GM12878 (cell line): ENCODE results near the gene CNIH1. TPM values are rescaled to one million over a fixed set of nuclear protein-coding genes. Genes with fewer than 3 reads are reported as not detected.
A peak's percentile ranks its signal among the peaks of the same experiment; 100 is the strongest.

Experiments used
- BACH1 ChIP-seq: fragments of 450-650 bp; IDR thresholded peaks from 2 replicates; pipeline ENCODE4 v1.6.1; 2017; ENCODE audit warnings: mild to moderate bottlenecking, borderline replicate concordance
- BHLHE40 ChIP-seq, 2 experiments: fragments of 450-650 bp in 1 of 2; IDR thresholded peaks; 2 replicates each; pipeline ENCODE4 v1.6.1; 2011 to 2017; ENCODE audit warnings: low read depth in 2 of 2, borderline replicate concordance in 1 of 2, improper control_type of control experiment in 1 of 2, low read length in 1 of 2, mild to moderate bottlenecking in 1 of 2
- CBFB ChIP-seq: IDR thresholded peaks from 2 replicates; pipeline ENCODE4 v1.6.1; 2016; ENCODE audit warnings: antibody characterized with exemption, low read depth
- ESRRA ChIP-seq: IDR thresholded peaks from 2 replicates; pipeline ENCODE4 v1.6.1; 2012; ENCODE audit warnings: mild to moderate bottlenecking, low read length, improper control_type of control experiment
- IRF4 ChIP-seq: IDR thresholded peaks from 2 replicates; pipeline ENCODE4 v1.6.1; 2011; ENCODE audit warnings: low read depth, low read length
- MTA2 ChIP-seq: fragments of 450-650 bp; IDR thresholded peaks from 2 replicates; pipeline ENCODE4 v1.6.1; 2016; ENCODE audit warnings: low read depth, mild to moderate bottlenecking, moderate library complexity
- NBN ChIP-seq: fragments of 450-650 bp; IDR thresholded peaks from 2 replicates; pipeline ENCODE4 v1.6.1; 2016
- NFYB ChIP-seq: IDR thresholded peaks from 2 replicates; pipeline ENCODE4 v1.6.1; 2011; ENCODE audit warnings: low read depth, mild to moderate bottlenecking, low read length, improper control_type of control experiment, moderate library complexity; ENCODE audit not compliant: insufficient read depth
- NR2F1 ChIP-seq: fragments of 450-650 bp; conservative IDR thresholded peaks from 2 replicates; pipeline ENCODE4 v1.6.1; 2017; ENCODE audit warnings: mild to moderate bottlenecking
- POLR2AphosphoS5 ChIP-seq: IDR thresholded peaks from 2 replicates; pipeline ENCODE4 v1.6.1; 2011; ENCODE audit warnings: mild to moderate bottlenecking, low read length, inconsistent platforms
- SIN3A ChIP-seq: IDR thresholded peaks from 2 replicates; pipeline ENCODE4 v1.6.1; 2012; ENCODE audit warnings: low read depth, low read length, improper control_type of control experiment
- SMAD5 ChIP-seq: IDR thresholded peaks from 2 replicates; pipeline ENCODE4 v1.6.1; 2016; ENCODE audit warnings: antibody characterized with exemption, low read depth
- SREBF2 ChIP-seq: IDR thresholded peaks from 2 replicates; pipeline ENCODE4 v1.6.1; 2012; ENCODE audit warnings: mild to moderate bottlenecking, low read length
- SRF ChIP-seq, 2 experiments: IDR thresholded peaks; 2 replicates each; pipeline ENCODE4 v1.6.1; 2011; ENCODE audit warnings: low read depth in 2 of 2, low read length in 2 of 2, mild to moderate bottlenecking in 1 of 2, moderate library complexity in 1 of 2
- STAT1 ChIP-seq: fragments of 450-650 bp; conservative IDR thresholded peaks from 2 replicates; pipeline ENCODE4 v1.6.1; 2014; ENCODE audit warnings: antibody characterized with exemption, mild to moderate bottlenecking
- TBL1XR1 ChIP-seq: IDR thresholded peaks from 2 replicates; pipeline ENCODE4 v1.6.1; 2012; ENCODE audit warnings: low read depth, low read length, improper control_type of control experiment
- TCF3 ChIP-seq: IDR thresholded peaks from 2 replicates; pipeline ENCODE4 v1.6.1; 2012; ENCODE audit warnings: low read depth, mild to moderate bottlenecking, low read length, borderline replicate concordance; ENCODE audit not compliant: insufficient read depth
- YY1 ChIP-seq: IDR thresholded peaks from 2 replicates; pipeline ENCODE4 v1.6.1; 2011; ENCODE audit warnings: low read depth, mild to moderate bottlenecking, low read length
- ZNF622 ChIP-seq: fragments of 450-650 bp; IDR thresholded peaks from 2 replicates; pipeline ENCODE4 v1.6.1; 2017; ENCODE audit warnings: mild to moderate bottlenecking, inconsistent platforms
- polyA plus RNA-seq, 11 experiments: library from polyadenylated mRNA; depleted of rRNA in 4 of 11; unstranded in 6 of 11; stranded (reverse) in 5 of 11; fragments of >200 nt; fragmentation: Nextera tagmentation in 4 of 11; fragmentation: Illumina TruSeq in 1 of 11; extraction: Ambion mirVana in 4 of 11; extraction: Trizol in 1 of 11; gene quantifications; 1 replicate in 1 of 11; 2 replicates in 10 of 11; pipeline versions ENCODE4 v1.2.1 to v1.2.3, GENCODE V29; 2011 to 2016; ENCODE audit warnings: inconsistent platforms in 2 of 11, missing spikeins in 2 of 11, low read depth in 1 of 11
- total RNA-seq, 4 experiments: library from RNA; depleted of rRNA in 3 of 4; stranded (reverse); fragments of >200 nt in 3 of 4; fragmentation: Illumina TruSeq in 1 of 4; extraction: Trizol in 1 of 4; gene quantifications; 2 replicates each; pipeline versions ENCODE4 v1.2.1 to v1.2.3, GENCODE V29; 2013 to 2021
- TF ChIP-seq, protein P1 (sequence below): IDR thresholded peaks from 2 replicates; pipeline ENCODE4 v1.6.1; 2012; ENCODE audit warnings: low read depth, low read length, improper control_type of control experiment
- TF ChIP-seq, protein P2 (sequence below): fragments of 450-650 bp; IDR thresholded peaks from 2 replicates; pipeline ENCODE4 v1.6.1; 2016; ENCODE audit warnings: mild to moderate bottlenecking
- TF ChIP-seq, protein P3 (sequence below): IDR thresholded peaks from 2 replicates; pipeline ENCODE4 v1.6.1; 2012; ENCODE audit warnings: low read length, inconsistent platforms
- TF ChIP-seq, protein P4 (sequence below): fragments of 450-650 bp; IDR thresholded peaks from 2 replicates; pipeline ENCODE4 v1.6.1; 2017; ENCODE audit warnings: borderline replicate concordance
- TF ChIP-seq, protein P5 (sequence below): fragments of 150-350 bp; IDR thresholded peaks from 2 replicates; pipeline ENCODE4 v1.6.1; 2014; ENCODE audit warnings: mild to moderate bottlenecking, low read depth, low read length

Gene CNIH1
- total and polyA plus RNA-seq, 10 of the 15 experiments (the other 5 are each of a cell fraction or from before 2014, with no cell fraction given), result 48.9 to 274 (median 110) TPM

DNA sequence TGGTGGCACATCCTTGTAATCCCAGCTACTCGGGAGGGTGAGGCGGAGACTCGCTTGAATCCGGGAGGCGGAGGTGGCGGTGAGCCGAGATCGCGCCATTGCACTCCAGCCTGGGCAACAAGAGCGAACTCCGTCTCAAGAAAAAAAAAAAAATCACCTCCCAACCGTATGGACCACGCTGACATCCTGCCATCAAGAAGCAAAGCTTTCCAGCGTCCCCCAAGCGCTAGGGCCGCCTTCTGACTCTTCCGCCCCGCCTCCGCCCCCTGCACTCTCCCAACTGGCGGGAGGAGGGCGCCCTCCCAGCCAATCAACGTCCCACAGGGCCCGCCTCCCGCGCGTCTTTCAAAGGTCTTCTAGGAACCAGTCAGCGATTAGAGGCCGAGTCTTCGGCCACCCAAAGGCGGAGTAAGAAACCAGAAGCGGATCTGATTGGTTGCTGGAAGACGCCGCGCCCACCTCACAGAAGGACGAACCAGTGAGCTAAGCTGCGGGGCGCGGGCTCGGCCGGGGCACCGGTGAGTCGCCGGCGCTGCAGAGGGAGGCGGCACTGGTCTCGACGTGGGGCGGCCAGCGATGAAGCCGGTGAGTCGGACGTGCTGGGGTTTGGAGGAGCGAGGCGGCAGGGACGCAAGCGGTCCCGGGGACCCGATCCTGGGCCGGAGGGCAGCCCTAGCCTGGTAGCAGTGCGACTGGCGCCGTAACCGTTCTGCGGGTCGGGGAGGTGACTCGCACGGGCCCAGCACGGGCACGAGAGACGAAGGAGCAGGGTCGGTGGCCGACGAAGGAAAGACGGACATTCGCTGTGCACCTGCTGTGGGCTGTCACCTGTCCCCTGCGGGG lies 44.5 kb downstream of the CNIH1 start, which contains the start of gene CDKN3 (continued):
- TF ChIP-seq, protein P1, sequence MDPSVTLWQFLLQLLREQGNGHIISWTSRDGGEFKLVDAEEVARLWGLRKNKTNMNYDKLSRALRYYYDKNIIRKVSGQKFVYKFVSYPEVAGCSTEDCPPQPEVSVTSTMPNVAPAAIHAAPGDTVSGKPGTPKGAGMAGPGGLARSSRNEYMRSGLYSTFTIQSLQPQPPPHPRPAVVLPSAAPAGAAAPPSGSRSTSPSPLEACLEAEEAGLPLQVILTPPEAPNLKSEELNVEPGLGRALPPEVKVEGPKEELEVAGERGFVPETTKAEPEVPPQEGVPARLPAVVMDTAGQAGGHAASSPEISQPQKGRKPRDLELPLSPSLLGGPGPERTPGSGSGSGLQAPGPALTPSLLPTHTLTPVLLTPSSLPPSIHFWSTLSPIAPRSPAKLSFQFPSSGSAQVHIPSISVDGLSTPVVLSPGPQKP, result no peak
- TF ChIP-seq, protein P2, sequence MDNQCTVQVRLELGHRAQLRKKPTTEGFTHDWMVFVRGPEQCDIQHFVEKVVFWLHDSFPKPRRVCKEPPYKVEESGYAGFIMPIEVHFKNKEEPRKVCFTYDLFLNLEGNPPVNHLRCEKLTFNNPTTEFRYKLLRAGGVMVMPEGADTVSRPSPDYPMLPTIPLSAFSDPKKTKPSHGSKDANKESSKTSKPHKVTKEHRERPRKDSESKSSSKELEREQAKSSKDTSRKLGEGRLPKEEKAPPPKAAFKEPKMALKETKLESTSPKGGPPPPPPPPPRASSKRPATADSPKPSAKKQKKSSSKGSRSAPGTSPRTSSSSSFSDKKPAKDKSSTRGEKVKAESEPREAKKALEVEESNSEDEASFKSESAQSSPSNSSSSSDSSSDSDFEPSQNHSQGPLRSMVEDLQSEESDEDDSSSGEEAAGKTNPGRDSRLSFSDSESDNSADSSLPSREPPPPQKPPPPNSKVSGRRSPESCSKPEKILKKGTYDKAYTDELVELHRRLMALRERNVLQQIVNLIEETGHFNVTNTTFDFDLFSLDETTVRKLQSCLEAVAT, result peak; percentile 23; the same call in 1 of the 2 replicates
- TF ChIP-seq STAT1 (no peak), IRF4 (no peak), BACH1 (peak; percentile 55; the same call in 1 of the 2 replicates), YY1 (0 out of 2 replicates have a peak, but pooled peaks have one; percentile 33), SIN3A (peak; percentile 66; the same call in 1 of the 2 replicates), TCF3 (peak; percentile 49; the same call in 1 of the 2 replicates), TBL1XR1 (no peak), POLR2AphosphoS5 (peak; percentile 74), SREBF2 (no peak), ESRRA (no peak), ZNF622 (no peak), NFYB (peak; percentile 98), MTA2 (no peak), NR2F1 (no peak; the same call in 1 of the 2 replicates), SRF (IDR thresholded peaks at IDR 0.05; ENCODE audit: low read depth in 2 of 2, low read length in 2 of 2) (no peak), BHLHE40 (IDR thresholded peaks at IDR 0.05; ENCODE audit: borderline replicate concordance in 1 of 2, low read depth in 2 of 2, low read length in 1 of 2) (peak in 1 of 2 experiments; percentile 85; a peak in 2 of 4 replicates), CBFB (no peak), SMAD5 (peak; percentile 34; the same call in 1 of the 2 replicates), NBN (peak; percentile 45; the same call in 1 of the 2 replicates)
- TF ChIP-seq, protein P3, sequence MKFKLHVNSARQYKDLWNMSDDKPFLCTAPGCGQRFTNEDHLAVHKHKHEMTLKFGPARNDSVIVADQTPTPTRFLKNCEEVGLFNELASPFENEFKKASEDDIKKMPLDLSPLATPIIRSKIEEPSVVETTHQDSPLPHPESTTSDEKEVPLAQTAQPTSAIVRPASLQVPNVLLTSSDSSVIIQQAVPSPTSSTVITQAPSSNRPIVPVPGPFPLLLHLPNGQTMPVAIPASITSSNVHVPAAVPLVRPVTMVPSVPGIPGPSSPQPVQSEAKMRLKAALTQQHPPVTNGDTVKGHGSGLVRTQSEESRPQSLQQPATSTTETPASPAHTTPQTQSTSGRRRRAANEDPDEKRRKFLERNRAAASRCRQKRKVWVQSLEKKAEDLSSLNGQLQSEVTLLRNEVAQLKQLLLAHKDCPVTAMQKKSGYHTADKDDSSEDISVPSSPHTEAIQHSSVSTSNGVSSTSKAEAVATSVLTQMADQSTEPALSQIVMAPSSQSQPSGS, result no peak
- TF ChIP-seq, protein P4, sequence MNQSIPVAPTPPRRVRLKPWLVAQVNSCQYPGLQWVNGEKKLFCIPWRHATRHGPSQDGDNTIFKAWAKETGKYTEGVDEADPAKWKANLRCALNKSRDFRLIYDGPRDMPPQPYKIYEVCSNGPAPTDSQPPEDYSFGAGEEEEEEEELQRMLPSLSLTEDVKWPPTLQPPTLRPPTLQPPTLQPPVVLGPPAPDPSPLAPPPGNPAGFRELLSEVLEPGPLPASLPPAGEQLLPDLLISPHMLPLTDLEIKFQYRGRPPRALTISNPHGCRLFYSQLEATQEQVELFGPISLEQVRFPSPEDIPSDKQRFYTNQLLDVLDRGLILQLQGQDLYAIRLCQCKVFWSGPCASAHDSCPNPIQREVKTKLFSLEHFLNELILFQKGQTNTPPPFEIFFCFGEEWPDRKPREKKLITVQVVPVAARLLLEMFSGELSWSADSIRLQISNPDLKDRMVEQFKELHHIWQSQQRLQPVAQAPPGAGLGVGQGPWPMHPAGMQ, result no peak
- TF ChIP-seq, protein P5, sequence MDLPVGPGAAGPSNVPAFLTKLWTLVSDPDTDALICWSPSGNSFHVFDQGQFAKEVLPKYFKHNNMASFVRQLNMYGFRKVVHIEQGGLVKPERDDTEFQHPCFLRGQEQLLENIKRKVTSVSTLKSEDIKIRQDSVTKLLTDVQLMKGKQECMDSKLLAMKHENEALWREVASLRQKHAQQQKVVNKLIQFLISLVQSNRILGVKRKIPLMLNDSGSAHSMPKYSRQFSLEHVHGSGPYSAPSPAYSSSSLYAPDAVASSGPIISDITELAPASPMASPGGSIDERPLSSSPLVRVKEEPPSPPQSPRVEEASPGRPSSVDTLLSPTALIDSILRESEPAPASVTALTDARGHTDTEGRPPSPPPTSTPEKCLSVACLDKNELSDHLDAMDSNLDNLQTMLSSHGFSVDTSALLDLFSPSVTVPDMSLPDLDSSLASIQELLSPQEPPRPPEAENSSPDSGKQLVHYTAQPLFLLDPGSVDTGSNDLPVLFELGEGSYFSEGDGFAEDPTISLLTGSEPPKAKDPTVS, result no peak
